ENCODE data around the gene CFAP90. TPM values are rescaled to one million over a fixed set of nuclear protein-coding genes. Genes with fewer than 3 reads are reported as not detected.

The CFAP90 gene, protein sequence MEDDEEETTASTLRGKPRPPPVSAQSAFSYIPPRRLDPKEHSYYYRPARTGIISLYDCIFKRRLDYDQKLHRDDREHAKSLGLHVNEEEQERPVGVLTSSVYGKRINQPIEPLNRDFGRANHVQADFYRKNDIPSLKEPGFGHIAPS
- total RNA-seq, result not detected
- total RNA-seq, result 0 reads per million in 2 donors

DNA sequence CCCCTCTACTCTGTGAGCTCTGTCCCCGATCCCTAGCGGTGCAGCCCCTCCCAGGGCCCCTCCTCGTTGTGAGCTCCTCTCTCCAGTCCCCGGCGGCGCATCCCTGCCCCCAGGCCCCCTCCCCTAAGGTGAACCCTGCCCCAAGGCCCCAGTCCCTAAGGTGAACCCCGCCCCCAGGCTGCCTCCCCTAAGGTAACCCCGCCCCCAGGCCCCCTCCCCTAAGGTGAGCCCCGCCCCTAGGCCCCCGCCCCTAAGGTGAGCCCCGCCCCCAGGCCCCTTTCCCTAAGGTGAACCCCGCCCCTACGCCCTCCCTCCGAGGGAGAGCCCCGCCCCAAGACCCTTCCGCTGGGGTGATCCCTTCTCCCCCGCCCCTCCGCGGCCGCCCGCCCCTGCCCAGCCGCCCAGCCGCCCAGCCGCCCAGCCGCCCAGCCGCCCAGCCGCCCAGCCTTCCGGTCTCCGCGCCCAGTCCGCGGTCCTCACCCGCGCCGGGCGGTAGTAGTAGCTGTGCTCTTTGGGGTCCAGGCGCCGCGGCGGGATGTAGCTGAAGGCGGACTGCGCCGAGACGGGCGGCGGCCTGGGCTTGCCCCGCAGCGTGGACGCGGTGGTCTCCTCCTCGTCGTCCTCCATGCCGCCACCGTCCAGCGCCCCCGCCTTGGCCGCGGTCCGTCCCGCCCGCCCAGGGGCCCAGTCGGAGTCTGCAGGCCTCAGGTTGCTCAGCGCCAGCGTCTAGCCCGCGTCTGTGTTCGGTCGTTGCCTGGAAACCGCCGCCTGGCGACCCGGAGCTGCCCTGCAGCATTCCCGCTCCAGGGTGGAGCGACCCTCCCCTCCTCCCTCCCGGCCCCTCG, at the start of gene CFAP90:
Gene CFAP90, minus strand, starts transcription at position 739 of the 845 bp plus-strand sequence. Its CDS starts 112 bp downstream, at position 627.
- H3K4me1 Mint-ChIP-seq, result peaks cover 18% of the 10 kb centered on the region
- DNase-seq (peak in 2 of 3 donors; percentile 39 to 43), ATAC-seq (peak; percentile 53)
- H3K36me3 Mint-ChIP-seq (ENCODE audit: low read depth), result no peaks in the 10 kb centered on the region
- peaks cover 18% of the 10 kb centered on the region for H3K27me3 Mint-ChIP-seq
- peaks cover 3% of the 10 kb centered on the region for H3K9me3 ChIP-seq (ENCODE audit: control insufficient read depth, low read length, poor library complexity, severe bottlenecking)
- H3K27ac Mint-ChIP-seq, result peak within 1 kb of the TSS; percentile 30
- H3K4me3 Mint-ChIP-seq, result peak within 1 kb of the TSS; percentile 87

DNA sequence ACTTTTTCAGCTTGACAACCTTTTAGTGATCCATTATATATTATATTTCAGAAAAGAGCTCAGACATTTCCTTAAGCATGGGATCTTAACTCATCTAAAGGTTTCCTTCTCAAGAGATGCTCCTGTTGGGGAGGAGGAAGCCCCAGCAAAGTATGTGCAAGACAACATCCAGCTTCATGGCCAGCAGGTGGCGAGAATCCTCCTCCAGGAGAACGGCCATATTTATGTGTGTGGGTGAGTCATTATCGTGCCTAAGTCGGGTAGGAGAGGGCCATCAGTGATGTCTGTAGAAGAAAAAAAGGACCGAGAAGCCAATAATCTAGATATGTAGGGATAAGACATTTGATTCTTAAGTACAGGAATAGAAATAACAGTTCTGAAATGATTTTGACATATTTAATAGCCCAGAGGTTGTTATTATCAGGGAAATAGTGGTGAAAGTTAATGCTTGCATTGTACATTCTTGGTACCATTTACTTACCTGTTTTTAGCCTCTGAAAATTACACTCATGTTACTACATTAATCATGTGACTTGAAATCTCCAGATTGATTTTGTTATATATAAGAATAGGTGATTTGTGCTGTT, 46.2 kb upstream of the CFAP90 start:
- no peaks in the 10 kb centered on the region for H3K27me3 Mint-ChIP-seq
- peak overlapping the region; percentile 34 for H3K27ac Mint-ChIP-seq
- H3K9me3 ChIP-seq (ENCODE audit: control insufficient read depth, low read length, poor library complexity, severe bottlenecking), result no peaks in the 10 kb centered on the region
- peaks cover 19% of the 10 kb centered on the region for H3K36me3 Mint-ChIP-seq (ENCODE audit: low read depth)
- peak; percentile 70 for ATAC-seq
- peak in 1 of 3 donors; percentile 16 for DNase-seq
- H3K4me1 Mint-ChIP-seq, result peaks cover 10% of the 10 kb centered on the region
- H3K4me3 Mint-ChIP-seq, result no peak overlapping the region

DNA sequence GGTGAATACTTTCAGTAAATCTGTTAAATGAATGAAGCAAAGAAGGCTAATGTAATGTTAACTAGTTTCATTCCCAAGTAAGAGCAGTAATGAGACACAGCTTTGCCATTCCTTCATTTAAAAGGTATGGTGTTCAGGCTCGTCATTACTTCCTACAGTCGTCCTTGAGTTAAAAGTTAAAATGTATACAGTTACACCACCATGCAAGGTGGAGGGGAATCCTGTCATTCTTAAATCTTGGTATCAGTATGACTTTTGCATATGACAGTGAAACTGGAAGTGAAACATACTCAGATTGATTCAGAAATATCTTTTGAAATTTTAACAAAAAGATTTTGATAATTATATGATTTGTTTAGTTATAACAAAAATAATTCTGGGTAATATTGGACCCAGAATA, 43.9 kb upstream of the CFAP90 start:
- no peak for DNase-seq
- Mint-ChIP-seq H3K36me3 (ENCODE audit: low read depth) (peaks cover 15% of the 10 kb centered on the region), H3K27me3 (no peaks in the 10 kb centered on the region), H3K4me1 (peaks cover 10% of the 10 kb centered on the region), H3K27ac (no peak overlapping the region), H3K4me3 (no peak overlapping the region)
- no peak for ATAC-seq
- H3K9me3 ChIP-seq (ENCODE audit: control insufficient read depth, low read length, poor library complexity, severe bottlenecking), result no peaks in the 10 kb centered on the region

DNA sequence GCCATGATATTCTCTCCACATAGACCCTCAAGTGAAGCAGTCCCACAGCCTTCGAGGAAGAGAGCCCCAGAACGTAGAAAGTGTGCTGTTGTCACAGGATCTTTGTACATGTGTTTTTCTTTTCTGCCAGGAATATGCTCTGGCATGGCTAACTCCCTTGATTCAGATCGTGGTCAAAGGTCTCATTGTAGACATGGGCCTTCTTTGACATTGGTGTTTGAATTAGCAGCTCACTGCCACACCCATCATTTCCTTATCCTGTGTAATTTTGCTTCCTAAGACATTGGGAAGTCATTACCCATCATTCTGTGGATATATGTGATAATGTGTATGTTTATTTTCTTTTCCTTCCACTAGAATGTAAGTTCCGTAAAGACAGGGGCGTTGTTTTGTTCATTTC, 43.5 kb upstream of the CFAP90 start:
- Mint-ChIP-seq H3K36me3 (ENCODE audit: low read depth) (peaks cover 13% of the 10 kb centered on the region), H3K27ac (no peak overlapping the region), H3K4me1 (peaks cover 8% of the 10 kb centered on the region), H3K4me3 (no peak overlapping the region), H3K27me3 (no peaks in the 10 kb centered on the region)
- ATAC-seq (no peak), DNase-seq (no peak)
- H3K9me3 ChIP-seq (ENCODE audit: control insufficient read depth, low read length, poor library complexity, severe bottlenecking), result no peaks in the 10 kb centered on the region

DNA sequence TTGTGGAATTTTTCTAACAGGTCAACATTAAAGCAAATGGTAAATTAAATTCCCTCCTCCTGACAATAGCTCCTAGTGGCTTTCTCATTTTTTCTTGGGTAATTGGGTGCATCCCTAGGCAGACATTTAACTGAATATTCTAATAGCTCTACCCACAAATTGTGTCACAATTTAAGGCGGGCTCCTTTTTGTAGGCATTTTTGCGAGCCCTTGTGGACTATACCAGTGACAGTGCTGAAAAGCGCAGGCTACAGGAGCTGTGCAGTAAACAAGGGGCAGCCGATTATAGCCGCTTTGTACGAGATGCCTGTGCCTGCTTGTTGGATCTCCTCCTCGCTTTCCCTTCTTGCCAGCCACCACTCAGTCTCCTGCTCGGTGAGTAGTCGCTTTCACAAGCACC, 38.0 kb upstream of the CFAP90 start:
- peak overlapping the region; percentile 24 for H3K27ac Mint-ChIP-seq
- H3K4me3 Mint-ChIP-seq, result no peak overlapping the region
- ATAC-seq, result no peak
- H3K36me3 Mint-ChIP-seq (ENCODE audit: low read depth), result peaks cover 4% of the 10 kb centered on the region
- peaks cover 12% of the 10 kb centered on the region for H3K4me1 Mint-ChIP-seq
- H3K27me3 Mint-ChIP-seq, result no peaks in the 10 kb centered on the region
- no peaks in the 10 kb centered on the region for H3K9me3 ChIP-seq (ENCODE audit: control insufficient read depth, low read length, poor library complexity, severe bottlenecking)
- no peak for DNase-seq

DNA sequence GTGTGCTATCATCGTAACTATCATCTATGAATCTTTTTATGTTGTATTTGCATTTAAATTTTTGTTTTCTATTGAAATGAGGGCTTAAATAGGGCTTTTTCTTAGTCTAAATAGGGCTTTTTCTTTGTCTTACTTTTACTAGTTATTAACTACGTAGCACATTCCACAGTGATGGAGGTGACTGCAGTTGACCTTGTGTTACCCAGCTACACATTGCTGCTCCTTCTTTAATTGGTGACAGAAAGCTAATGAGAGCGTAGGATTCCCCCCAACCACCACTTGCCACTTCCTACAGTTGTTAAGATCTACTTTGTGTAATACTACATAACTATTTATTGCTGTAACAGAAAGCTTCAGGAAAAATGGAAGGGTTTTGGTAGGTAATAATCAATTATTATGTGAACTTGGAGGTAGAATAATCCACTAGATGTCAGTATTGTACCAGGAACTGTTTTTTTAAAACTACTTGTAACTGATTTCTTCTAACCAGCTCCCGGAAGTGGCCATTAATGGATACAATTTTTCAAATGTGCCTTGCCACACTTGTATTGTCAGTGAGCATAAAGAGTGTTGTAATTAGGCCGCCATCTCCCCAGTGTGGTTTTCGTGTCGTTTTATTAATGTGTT, 36.0 kb upstream of the CFAP90 start:
- no peaks in the 10 kb centered on the region for H3K9me3 ChIP-seq (ENCODE audit: control insufficient read depth, low read length, poor library complexity, severe bottlenecking)
- no peak overlapping the region for H3K27ac Mint-ChIP-seq
- DNase-seq (no peak), ATAC-seq (peak; percentile 40)
- H3K27me3 Mint-ChIP-seq, result no peaks in the 10 kb centered on the region
- peaks cover 11% of the 10 kb centered on the region for H3K4me1 Mint-ChIP-seq
- peaks cover 6% of the 10 kb centered on the region for H3K36me3 Mint-ChIP-seq (ENCODE audit: low read depth)
- no peak overlapping the region for H3K4me3 Mint-ChIP-seq

DNA sequence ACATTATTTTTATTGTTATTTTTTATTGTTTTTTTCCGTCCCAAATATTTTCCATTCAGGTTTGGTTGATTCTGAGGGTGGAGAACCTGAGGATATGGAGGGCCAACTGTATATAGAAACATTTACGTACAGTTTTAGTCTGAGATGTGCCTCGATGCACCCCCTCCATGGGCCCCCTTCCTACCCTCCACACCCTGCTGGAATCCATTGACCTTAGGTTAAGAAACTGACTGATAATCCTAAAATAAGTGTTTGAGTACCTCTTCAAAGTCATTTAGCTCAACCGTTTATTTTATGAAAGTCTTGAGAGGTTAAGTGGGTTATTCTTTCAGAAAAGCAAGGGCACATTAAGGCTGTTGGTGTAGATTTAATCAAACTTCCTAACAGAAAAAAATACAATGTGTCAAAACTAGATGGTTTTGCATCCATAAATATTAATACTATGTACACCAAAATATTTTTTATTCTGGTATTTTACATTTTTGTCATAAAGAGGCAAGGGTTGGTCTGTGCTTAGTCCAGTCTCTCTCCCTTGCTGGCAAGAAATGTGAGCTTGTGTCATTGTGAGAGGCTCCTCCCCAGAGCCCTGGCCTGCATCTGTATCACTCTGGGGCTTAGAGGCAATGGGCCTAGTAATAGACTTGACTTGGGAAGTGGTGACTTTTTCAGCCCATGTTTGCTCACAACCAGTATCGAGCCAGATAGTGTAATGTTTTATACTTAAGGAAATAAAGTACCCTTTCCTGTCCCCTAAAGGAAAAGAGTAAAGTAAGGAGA, 33.7 kb upstream of the CFAP90 start:
- H3K27me3 Mint-ChIP-seq, result no peaks in the 10 kb centered on the region
- no peak overlapping the region for H3K27ac Mint-ChIP-seq
- H3K9me3 ChIP-seq (ENCODE audit: control insufficient read depth, low read length, poor library complexity, severe bottlenecking), result no peaks in the 10 kb centered on the region
- peaks cover 13% of the 10 kb centered on the region for H3K36me3 Mint-ChIP-seq (ENCODE audit: low read depth)
- ATAC-seq, result no peak
- DNase-seq, result no peak
- peaks cover 24% of the 10 kb centered on the region for H3K4me1 Mint-ChIP-seq
- H3K4me3 Mint-ChIP-seq, result no peak overlapping the region

DNA sequence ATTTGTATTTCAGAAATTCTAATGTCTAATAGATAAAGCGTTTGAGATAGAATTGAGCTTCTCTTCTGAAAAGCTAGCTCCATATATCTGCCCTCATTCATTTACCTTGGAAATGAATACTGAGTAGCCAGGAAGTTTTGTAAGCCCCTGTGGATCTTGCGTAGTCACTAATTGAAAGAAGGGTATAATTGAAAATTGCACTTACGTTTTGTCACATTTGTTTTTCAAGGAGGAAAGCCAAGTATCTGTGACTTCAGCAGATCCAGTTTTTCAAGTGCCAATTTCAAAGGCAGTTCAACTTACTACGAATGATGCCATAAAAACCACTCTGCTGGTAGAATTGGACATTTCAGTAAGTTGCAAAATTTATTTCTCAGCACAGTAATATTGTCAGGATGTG, 32.0 kb upstream of the CFAP90 start:
- no peaks in the 10 kb centered on the region for H3K9me3 ChIP-seq (ENCODE audit: control insufficient read depth, low read length, poor library complexity, severe bottlenecking)
- no peak overlapping the region for H3K4me3 Mint-ChIP-seq
- ATAC-seq (no peak), DNase-seq (no peak)
- peaks cover 28% of the 10 kb centered on the region for H3K4me1 Mint-ChIP-seq
- peaks cover 13% of the 10 kb centered on the region for H3K36me3 Mint-ChIP-seq (ENCODE audit: low read depth)
- H3K27ac Mint-ChIP-seq, result no peak overlapping the region
- no peaks in the 10 kb centered on the region for H3K27me3 Mint-ChIP-seq

DNA sequence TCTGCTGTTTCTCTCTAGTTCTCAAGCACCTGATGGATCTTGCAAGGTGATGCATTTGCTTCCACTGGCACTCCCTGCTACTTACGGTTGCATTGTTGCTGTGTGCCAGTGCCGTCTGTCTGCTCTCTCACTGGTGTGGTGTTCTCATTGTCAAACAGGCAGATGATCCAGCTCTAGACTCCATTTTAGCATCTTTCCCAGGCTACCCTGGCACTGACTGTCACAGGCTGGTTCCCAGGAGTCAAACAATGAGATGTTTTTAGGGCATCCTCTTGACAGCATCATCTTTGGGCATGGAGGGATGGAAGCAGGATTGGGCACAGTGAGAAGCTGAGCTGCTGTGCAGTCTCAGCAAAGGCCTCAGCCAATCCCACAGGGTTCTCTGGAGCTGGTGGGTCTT, 30.9 kb upstream of the CFAP90 start:
- Mint-ChIP-seq H3K27ac (peak overlapping the region; percentile 89), H3K27me3 (no peaks in the 10 kb centered on the region), H3K4me1 (peaks cover 28% of the 10 kb centered on the region), H3K36me3 (ENCODE audit: low read depth) (peaks cover 17% of the 10 kb centered on the region), H3K4me3 (no peak overlapping the region)
- DNase-seq, result no peak
- ATAC-seq, result no peak
- H3K9me3 ChIP-seq (ENCODE audit: control insufficient read depth, low read length, poor library complexity, severe bottlenecking), result no peaks in the 10 kb centered on the region

DNA sequence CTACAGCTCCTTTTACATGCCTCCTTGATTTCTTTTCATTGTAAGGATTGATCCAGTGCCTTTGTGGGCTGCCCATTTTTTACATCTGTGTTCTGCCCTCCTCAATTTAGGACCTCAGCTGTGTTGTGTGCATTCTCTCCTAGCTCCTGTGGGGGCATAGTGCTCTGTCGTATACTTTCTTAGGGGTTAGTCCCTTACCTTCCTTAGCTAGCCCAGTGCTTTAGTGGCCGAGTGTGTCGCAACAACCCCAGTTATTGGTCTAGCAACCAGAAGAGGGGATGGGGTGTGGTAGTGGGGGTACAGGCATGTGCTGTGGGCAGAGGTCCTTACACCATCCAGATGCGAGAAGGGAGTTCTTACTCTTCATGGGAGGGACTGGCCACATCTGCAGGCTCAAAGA, 30.2 kb upstream of the CFAP90 start:
- Mint-ChIP-seq H3K4me3 (no peak overlapping the region), H3K27ac (peak overlapping the region; percentile 89), H3K36me3 (ENCODE audit: low read depth) (peaks cover 20% of the 10 kb centered on the region), H3K4me1 (peaks cover 31% of the 10 kb centered on the region), H3K27me3 (no peaks in the 10 kb centered on the region)
- no peaks in the 10 kb centered on the region for H3K9me3 ChIP-seq (ENCODE audit: control insufficient read depth, low read length, poor library complexity, severe bottlenecking)
- DNase-seq, result no peak
- no peak for ATAC-seq

DNA sequence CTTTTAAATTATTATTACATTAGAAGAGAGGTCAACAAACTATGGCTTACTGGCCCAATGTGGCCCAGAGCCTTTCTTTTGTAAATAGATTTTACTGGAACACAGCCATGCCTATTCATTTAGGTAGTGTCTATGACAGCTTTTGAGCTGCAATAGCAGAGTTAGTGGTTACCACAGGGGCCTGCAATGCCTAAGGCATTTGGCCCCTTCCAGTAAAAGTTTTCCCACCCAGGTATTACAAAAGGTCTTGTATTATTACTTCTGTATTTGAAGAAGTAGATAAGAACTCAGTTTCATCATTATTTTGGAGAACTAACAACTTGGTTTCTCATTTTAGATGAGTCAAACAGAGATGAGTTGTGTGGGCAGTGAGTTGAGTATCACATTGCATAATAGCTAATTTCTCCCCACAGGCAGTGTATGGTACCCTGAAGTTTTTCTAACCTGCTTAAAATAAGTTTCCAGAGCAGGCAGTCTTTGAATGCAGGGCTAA, 27.5 kb upstream of the CFAP90 start:
- no peak for ATAC-seq
- Mint-ChIP-seq H3K4me1 (peaks cover 44% of the 10 kb centered on the region), H3K27ac (peak overlapping the region; percentile 85)

DNA sequence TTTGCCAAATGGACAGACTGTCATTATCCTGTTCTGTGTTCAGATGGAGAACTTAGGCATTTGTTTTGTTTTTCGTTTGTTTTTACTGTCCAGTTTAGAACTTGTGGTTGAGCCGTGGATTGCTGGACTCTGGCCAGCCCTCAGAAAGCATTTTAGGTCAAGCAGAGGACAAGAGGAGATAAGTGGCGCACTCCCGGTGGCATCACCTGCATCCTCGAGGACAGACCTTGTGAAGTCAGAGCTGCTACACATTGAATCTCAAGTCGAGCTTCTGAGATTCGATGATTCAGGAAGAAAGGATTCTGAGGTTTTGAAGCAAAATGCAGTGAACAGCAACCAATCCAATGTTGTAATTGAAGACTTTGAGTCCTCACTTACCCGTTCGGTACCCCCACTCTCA, 26.9 kb upstream of the CFAP90 start:
- H3K9me3 ChIP-seq (ENCODE audit: control insufficient read depth, low read length, poor library complexity, severe bottlenecking), result no peaks in the 10 kb centered on the region
- Mint-ChIP-seq H3K27me3 (no peaks in the 10 kb centered on the region), H3K4me1 (peaks cover 49% of the 10 kb centered on the region), H3K4me3 (peak overlapping the region; percentile 21), H3K36me3 (ENCODE audit: low read depth) (peaks cover 20% of the 10 kb centered on the region), H3K27ac (peak overlapping the region; percentile 85)
- no peak for ATAC-seq
- no peak for DNase-seq

More for the DNA sequence above, 27.5 kb upstream of the CFAP90 start:
- Mint-ChIP-seq H3K4me3 (no peak overlapping the region), H3K36me3 (ENCODE audit: low read depth) (peaks cover 20% of the 10 kb centered on the region), H3K27me3 (no peaks in the 10 kb centered on the region)
- no peak for DNase-seq
- H3K9me3 ChIP-seq (ENCODE audit: control insufficient read depth, low read length, poor library complexity, severe bottlenecking), result no peaks in the 10 kb centered on the region

All from T-helper 17 cell (primary cell).